Activated CD8-positive, alpha-beta T cell treated with anti-CD3 and anti-CD28 coated beads for 36 hours (primary cell): ENCODE data around the gene PRKCSH. TPM values are rescaled to one million over a fixed set of nuclear protein-coding genes. Genes with fewer than 3 reads are reported as not detected.
"Not testable (repeated sequence)": the region's sequence is repeated elsewhere in the genome, so short reads cannot be mapped to it uniquely, and the experiment has no call there.

ENCODE experiments used
- ATAC-seq: fragments of 200-7000 bp; cut with Tn5 transposase; one replicate; pipeline ENCODE4 v1.10.0; 2021; ENCODE audit warnings: mild to moderate bottlenecking, moderate library complexity
- CTCF ChIA-PET: fragments of 350-600 bp; sonication (Branson Sonifier 250); formaldehyde crosslinking; loops from one replicate; lab custom pipeline; 2021; ENCODE audit warnings: antibody characterized with exemption; lab: Charles Lee
- POLR2A ChIA-PET: fragments of 350-600 bp; sonication (Branson Sonifier 250); formaldehyde crosslinking; loops from one replicate; lab custom pipeline; 2021; ENCODE audit warnings: antibody characterized with exemption; lab: Charles Lee
- DNase-seq: peaks from one replicate; pipeline ENCODE4 v3.0.0-alpha.2; 2020
- H3K27ac Mint-ChIP-seq: one replicate; pipeline ENCODE4 v1.8.0; 2021; ENCODE audit warnings: mild to moderate bottlenecking, mixed read lengths
- H3K27me3 Mint-ChIP-seq: one replicate; pipeline ENCODE4 v1.8.0; 2021; ENCODE audit warnings: mixed read lengths
- H3K36me3 Mint-ChIP-seq: one replicate; pipeline ENCODE4 v1.8.0; 2021; ENCODE audit warnings: low read depth, mixed read lengths
- H3K4me1 Mint-ChIP-seq: one replicate; pipeline ENCODE4 v1.8.0; 2021; ENCODE audit warnings: low read depth, mixed read lengths
- H3K4me3 Mint-ChIP-seq: one replicate; pipeline ENCODE4 v1.8.0; 2021; ENCODE audit warnings: mild to moderate bottlenecking, moderate library complexity, mixed read lengths
- H3K9me3 Mint-ChIP-seq: one replicate; pipeline ENCODE4 v1.8.0; 2021; ENCODE audit warnings: mixed read lengths
- intact Hi-C: fragments of 100-400 bp; cut with micrococcal nuclease; formaldehyde crosslinking; loops from one replicate; pipeline ENCODE4 v1.10.0; 2022
- total RNA-seq, 2 experiments: library from RNA; stranded (reverse); gene quantifications; one replicate each; pipeline ENCODE4 v1.2.3, GENCODE V29; 2021
- TF ChIP-seq, protein P1 (sequence below): fragments of 200-600 bp; IDR thresholded peaks from one replicate; pipeline ENCODE4 v1.8.0; 2022; ENCODE audit warnings: antibody characterized with exemption, mild to moderate bottlenecking

Gene PRKCSH
- total RNA-seq, 2 experiments from 2014 or later, result 207 to 211 TPM

DNA sequence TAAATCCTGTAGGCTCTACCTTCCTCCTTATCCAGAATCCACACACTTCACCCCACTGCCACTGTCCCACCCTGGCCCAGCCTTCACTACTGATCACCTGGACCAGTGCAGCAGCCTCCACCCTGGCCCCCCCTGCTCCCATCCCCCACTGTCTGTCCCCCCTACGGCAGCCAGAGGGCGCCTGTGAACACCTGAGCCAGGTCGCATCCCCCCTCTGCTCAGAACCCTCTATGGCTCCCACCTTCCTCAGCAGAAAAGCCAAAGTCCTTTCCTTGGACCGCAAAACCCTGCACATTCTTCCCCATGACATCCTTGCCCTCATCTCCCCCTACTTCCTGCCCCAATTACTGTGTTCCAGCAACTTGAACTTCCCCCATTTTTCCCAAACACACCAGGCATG is 24.8 kb downstream of the PRKCSH start:
- Mint-ChIP-seq H3K27ac (no peak overlapping the region), H3K36me3 (no peaks in the 10 kb centered on the region), H3K9me3 (no peaks in the 10 kb centered on the region), H3K4me3 (no peak overlapping the region), H3K4me1 (no peaks in the 10 kb centered on the region), H3K27me3 (no peaks in the 10 kb centered on the region)
- ChIA-PET POLR2A (no interaction called here), CTCF (no interaction called here)
- intact Hi-C loops, result no loop called here
- ATAC-seq (peak; percentile 72), DNase-seq (peak; percentile 46)
- TF ChIP-seq, protein P1, sequence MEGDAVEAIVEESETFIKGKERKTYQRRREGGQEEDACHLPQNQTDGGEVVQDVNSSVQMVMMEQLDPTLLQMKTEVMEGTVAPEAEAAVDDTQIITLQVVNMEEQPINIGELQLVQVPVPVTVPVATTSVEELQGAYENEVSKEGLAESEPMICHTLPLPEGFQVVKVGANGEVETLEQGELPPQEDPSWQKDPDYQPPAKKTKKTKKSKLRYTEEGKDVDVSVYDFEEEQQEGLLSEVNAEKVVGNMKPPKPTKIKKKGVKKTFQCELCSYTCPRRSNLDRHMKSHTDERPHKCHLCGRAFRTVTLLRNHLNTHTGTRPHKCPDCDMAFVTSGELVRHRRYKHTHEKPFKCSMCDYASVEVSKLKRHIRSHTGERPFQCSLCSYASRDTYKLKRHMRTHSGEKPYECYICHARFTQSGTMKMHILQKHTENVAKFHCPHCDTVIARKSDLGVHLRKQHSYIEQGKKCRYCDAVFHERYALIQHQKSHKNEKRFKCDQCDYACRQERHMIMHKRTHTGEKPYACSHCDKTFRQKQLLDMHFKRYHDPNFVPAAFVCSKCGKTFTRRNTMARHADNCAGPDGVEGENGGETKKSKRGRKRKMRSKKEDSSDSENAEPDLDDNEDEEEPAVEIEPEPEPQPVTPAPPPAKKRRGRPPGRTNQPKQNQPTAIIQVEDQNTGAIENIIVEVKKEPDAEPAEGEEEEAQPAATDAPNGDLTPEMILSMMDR, result peak; percentile 29

DNA sequence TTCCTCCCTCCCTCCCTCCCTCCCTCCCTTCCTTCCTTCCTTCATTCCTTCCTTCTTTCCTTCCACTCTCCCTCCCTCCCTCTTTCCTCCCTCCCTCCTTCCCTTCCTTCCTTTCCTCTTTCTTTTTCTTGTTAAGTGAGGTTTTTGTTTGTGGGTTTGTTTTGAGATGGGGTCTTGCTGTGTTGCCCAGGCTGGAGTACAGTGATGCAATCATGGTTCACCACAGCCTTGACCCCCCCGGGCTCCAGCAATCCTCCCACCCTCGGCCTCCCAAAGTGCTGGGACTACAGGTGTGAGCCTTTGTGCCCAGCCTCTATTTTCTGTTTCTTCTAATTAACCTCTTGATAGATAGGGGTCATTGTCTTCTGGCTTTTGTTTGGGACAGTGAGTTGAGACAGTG is 26.0 kb downstream of the PRKCSH start:
- Mint-ChIP-seq H3K9me3 (no peaks in the 10 kb centered on the region), H3K27ac (no peak overlapping the region), H3K4me3 (no peak overlapping the region), H3K4me1 (no peaks in the 10 kb centered on the region), H3K27me3 (peaks cover 2% of the 10 kb centered on the region), H3K36me3 (no peaks in the 10 kb centered on the region)
- TF ChIP-seq, protein P1, result no peak
- CTCF ChIA-PET, result no interaction called here
- POLR2A ChIA-PET, result no interaction called here
- intact Hi-C loops, result no loop called here
- ATAC-seq (no peak), DNase-seq (no peak)

- Mint-ChIP-seq H3K27me3 (peaks cover 2% of the 10 kb centered on the region), H3K27ac (no peak overlapping the region), H3K9me3 (no peaks in the 10 kb centered on the region), H3K4me1 (no peaks in the 10 kb centered on the region), H3K4me3 (no peak overlapping the region), H3K36me3 (no peaks in the 10 kb centered on the region)
- ATAC-seq, result peak; percentile 57
- POLR2A ChIA-PET, result no interaction called here
- intact Hi-C loops, result no loop called here
- peak; percentile 41 for DNase-seq
- CTCF ChIA-PET, result no interaction called here
- TF ChIP-seq, protein P1, result no peak
These were observed 28.0 kb downstream of the PRKCSH start for GRCh38 chr19:11463391-11463790.

DNA sequence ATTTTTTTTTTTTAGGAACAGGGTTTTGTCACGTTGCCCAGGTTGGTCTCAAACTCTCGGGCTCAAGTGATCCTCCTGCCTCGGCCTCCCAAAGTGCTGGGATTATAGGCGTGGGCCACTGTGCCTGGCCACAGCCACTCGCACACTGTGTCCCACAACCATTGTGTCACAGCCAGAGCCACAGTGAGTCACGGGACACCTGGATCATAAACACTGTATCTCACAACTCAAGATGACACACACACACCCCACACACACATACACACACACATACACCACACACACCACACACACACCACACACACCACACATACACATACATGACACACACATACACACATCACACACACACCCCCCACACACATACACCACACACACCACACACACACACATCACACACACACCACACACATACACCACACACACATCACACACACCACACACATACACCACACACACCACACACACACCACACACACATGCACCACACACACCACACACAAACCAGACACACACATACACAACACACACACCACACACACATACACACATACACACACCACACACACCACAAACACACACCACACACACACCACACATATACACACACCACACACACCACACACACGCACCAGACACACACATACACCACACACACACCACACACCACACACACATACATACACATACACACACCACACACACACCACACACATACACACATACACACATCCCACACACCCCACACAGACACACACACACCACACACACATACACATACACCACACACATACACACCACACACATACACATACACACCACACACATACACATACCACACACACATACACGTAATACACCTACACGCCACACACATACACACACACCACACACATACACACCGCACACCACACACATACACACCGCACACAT is 29.2 kb downstream of the PRKCSH start:
- Mint-ChIP-seq H3K27ac (no peak overlapping the region), H3K9me3 (no peaks in the 10 kb centered on the region), H3K36me3 (no peaks in the 10 kb centered on the region), H3K4me3 (no peak overlapping the region), H3K4me1 (no peaks in the 10 kb centered on the region), H3K27me3 (peaks cover 2% of the 10 kb centered on the region)
- TF ChIP-seq, protein P1, result no peak
- POLR2A ChIA-PET, result no interaction called here
- ATAC-seq (no peak), DNase-seq (no peak)
- intact Hi-C loops, result no loop called here
- CTCF ChIA-PET, result no interaction called here

- ATAC-seq, result no peak
- CTCF ChIA-PET, result no interaction called here
- Mint-ChIP-seq H3K9me3 (no peaks in the 10 kb centered on the region), H3K4me3 (no peak overlapping the region), H3K4me1 (no peaks in the 10 kb centered on the region), H3K27ac (no peak overlapping the region), H3K36me3 (no peaks in the 10 kb centered on the region), H3K27me3 (peaks cover 2% of the 10 kb centered on the region)
- TF ChIP-seq, protein P1, result no peak
- intact Hi-C loops, result no loop called here
- no peak for DNase-seq
- POLR2A ChIA-PET, result no interaction called here
These were observed 30.2 kb downstream of the PRKCSH start for GRCh38 chr19:11465600-11465999.

GRCh38 chr19:11468266-11468845 is 32.9 kb downstream of the PRKCSH start:
- CTCF ChIA-PET, result interaction anchor here (1.1 to 1.7 kb wide), 2 partner anchors 14 to 85 kb away, joined by 3 to 6 read pairs; no protein-coding TSS in a partner anchor
- POLR2A ChIA-PET, result interaction anchor here (0.8 kb wide), 1 partner anchor 25 kb away, joined by 4 read pairs; no protein-coding TSS in a partner anchor
- H3K4me1 Mint-ChIP-seq, H3K4me3 Mint-ChIP-seq, H3K27ac Mint-ChIP-seq, intact Hi-C loops, ATAC-seq, DNase-seq, H3K36me3 Mint-ChIP-seq, H3K27me3 Mint-ChIP-seq, H3K9me3 Mint-ChIP-seq: not testable (repeated sequence)
